IPS-11a (cell line): ENCODE measurements around the gene SOX2.
"Not testable (repeated sequence)": the region's sequence is repeated elsewhere in the genome, so short reads cannot be mapped to it uniquely, and the experiment has no call there.

ENCODE experiments used
- H3K4me3 ChIP-seq: one replicate; pipeline ENCODE4 v1.5.1; 2013; ENCODE audit warnings: low read depth, low read length, control low read depth

The SOX2 gene

DNA sequence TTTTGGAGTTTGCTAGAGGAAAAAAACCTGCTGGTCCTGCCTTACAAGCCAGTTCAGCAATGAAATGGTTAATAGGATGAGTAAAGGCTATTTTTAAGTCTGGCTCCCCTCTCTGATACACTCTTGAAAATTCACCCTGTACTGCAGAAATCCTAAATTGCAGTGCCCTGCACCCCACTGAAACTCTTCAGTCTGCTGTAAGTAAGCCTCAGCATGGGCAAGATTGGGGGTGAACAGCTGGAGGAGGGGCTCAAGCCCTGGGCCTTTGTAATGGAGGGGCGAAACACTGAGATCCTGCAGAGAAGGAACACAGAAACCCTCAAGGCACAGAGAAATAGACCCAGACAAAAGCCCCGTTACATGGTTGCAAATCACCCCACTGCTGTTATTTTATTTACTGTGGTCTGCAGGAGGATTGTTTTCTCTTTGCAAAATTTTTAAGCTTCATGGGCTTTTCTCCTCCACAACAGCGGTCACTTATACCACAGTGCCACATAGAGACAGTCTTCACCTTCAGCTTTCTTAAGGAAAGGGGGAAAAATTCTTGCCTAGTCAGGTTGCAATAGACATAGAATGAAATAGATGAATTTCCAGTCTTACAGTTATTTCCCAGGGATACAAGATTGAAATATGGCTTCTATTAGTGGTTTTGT, 45.0 kb downstream of the SOX2 start:
- H3K4me3 ChIP-seq, result no peak overlapping the region

GRCh38 chr3:181757694-181758306, 46.1 kb downstream of the SOX2 start:
- no peak overlapping the region for H3K4me3 ChIP-seq

GRCh38 chr3:181761906-181762305, 50.2 kb downstream of the SOX2 start:
- no peak overlapping the region for H3K4me3 ChIP-seq

DNA sequence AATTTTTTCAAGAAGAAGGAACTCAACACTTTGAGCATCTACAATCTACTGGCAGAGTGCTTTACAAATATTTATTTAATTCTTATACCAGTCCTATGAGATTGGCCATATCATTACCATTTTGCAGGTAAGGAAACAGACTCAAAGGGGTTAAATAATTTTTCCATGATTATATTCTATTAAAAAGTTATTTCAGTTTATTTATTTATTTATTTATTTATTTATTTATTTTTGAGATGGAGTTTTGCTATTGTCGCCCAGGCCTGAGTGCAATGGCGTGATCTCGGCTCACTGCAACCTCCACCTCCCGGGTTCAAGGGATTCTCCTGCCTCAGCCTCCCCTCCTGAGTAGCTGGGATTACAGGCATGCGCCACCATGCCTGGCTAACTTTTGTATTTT, 52.3 kb downstream of the SOX2 start:
- not testable (repeated sequence) for H3K4me3 ChIP-seq
